DOHH2 (cell line): ENCODE results near the gene PGM2.

Source experiments
- EZH2phosphoT487 ChIP-seq: fragments of 200-600 bp; sonication (generic); IDR thresholded peaks from 2 replicates; pipeline ENCODE4 v1.6.1; 2017; ENCODE audit warnings: borderline replicate concordance, mild to moderate bottlenecking, antibody characterized with exemption, low read length, moderate library complexity, mixed read lengths
- TF ChIP-seq, protein P1 (sequence below): fragments of 200-600 bp; sonication (generic); IDR thresholded peaks from one replicate; pipeline ENCODE4 v1.5.1; 2014; ENCODE audit warnings: antibody characterized with exemption, mild to moderate bottlenecking, low read depth, low read length; ENCODE audit not compliant: poor library complexity, severe bottlenecking

DNA sequence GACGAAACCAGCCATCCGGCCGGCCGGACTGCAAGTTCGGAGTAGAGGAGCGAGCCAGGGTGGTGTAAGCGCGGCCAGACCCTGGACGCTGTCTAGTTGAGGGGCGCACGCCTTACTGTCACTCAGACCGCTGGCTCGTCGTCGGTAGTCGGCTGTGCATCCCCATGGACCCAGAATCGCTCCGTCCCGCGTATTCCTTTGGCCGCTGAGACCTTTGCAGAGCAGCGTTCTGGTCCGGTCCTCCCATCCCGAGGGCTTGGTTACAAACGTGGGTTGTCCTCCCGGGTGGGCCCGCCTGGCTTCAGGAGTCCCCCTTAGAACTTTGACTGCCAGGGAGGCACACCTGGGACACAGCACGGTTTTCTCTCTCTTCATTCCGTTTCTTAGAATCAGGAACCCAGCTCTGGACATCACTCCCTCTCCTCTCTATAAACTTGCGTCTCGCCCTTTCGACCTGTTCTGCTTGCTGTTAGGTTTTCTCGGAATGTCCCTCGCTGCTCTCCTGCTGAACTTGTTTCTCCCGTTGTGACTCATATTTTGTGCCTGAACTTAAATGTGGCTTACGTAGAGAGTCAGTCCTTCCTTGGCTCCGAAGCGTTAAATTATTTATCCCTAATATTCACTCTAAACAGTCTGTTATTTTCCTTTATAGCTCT lies 672 bp downstream of the PGM2 start:
- TF ChIP-seq, protein P1, sequence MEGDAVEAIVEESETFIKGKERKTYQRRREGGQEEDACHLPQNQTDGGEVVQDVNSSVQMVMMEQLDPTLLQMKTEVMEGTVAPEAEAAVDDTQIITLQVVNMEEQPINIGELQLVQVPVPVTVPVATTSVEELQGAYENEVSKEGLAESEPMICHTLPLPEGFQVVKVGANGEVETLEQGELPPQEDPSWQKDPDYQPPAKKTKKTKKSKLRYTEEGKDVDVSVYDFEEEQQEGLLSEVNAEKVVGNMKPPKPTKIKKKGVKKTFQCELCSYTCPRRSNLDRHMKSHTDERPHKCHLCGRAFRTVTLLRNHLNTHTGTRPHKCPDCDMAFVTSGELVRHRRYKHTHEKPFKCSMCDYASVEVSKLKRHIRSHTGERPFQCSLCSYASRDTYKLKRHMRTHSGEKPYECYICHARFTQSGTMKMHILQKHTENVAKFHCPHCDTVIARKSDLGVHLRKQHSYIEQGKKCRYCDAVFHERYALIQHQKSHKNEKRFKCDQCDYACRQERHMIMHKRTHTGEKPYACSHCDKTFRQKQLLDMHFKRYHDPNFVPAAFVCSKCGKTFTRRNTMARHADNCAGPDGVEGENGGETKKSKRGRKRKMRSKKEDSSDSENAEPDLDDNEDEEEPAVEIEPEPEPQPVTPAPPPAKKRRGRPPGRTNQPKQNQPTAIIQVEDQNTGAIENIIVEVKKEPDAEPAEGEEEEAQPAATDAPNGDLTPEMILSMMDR, result no peak
- TF ChIP-seq EZH2phosphoT487, result no peak
